SK-N-SH (cell line): Measurements from ENCODE around the gene RARA. TPM values are rescaled to one million over a fixed set of nuclear protein-coding genes. Genes with fewer than 3 reads are reported as not detected.

ENCODE experiments used
- CTCF ChIA-PET: fragments of 300-600, 350-600 bp; formaldehyde crosslinking; extraction: SDS; loops from one replicate; lab custom pipeline; 2021; lab: Yijun Ruan, JAX
- POLR2A ChIA-PET: fragments of 350-600 bp; sonication (Branson Sonifier 250); formaldehyde crosslinking; extraction: SDS; loops from one replicate; lab custom pipeline; 2020; ENCODE audit warnings: antibody characterized with exemption, inconsistent platforms; lab: Yijun Ruan, JAX
- DNase-seq: peaks from one replicate; pipeline ENCODE4 v3.0.0; 2012
- H2AFZ ChIP-seq: fragments of 200-600 bp; sonication (generic); 2 replicates; pipeline ENCODE4 v1.8.1; 2016; ENCODE audit warnings: antibody characterized with exemption, mild to moderate bottlenecking, low read depth
- H3F3A ChIP-seq: fragments of 200-600 bp; sonication (generic); replicated peaks from 2 replicates; pipeline ENCODE3; 2016; ENCODE audit warnings: antibody characterized with exemption, mild to moderate bottlenecking; ENCODE audit not compliant: insufficient read depth
- H3K27ac ChIP-seq, 2 experiments: fragments of 200-500 bp in 1 of 2; fragments of 200-600 bp in 1 of 2; sonication (Bioruptor generic) in 1 of 2; sonication (generic), shearing (Covaris generic) in 1 of 2; 2 replicates each; pipeline versions ENCODE4 v1.5.1 to v1.6.1; 2014 to 2016; ENCODE audit warnings: low read depth in 2 of 2, inconsistent platforms in 1 of 2, low read length in 1 of 2, mild to moderate bottlenecking in 1 of 2, mixed read lengths in 1 of 2
- H3K27me3 ChIP-seq: fragments of 200-600 bp; sonication (generic), shearing (Covaris generic); 2 replicates; pipeline ENCODE4 v1.6.1; 2016; ENCODE audit warnings: mixed run types; ENCODE audit not compliant: insufficient read depth
- H3K36me3 ChIP-seq, 2 experiments: fragments of 200-500 bp in 1 of 2; fragments of 200-600 bp in 1 of 2; sonication (Bioruptor generic) in 1 of 2; sonication (generic) in 1 of 2; replicated peaks in 1 of 2; 2 replicates each; pipeline versions ENCODE3 to v1.5.1; 2014 to 2016; ENCODE audit warnings: low read length in 1 of 2, mild to moderate bottlenecking in 1 of 2; ENCODE audit not compliant: insufficient read depth in 2 of 2, control insufficient read depth in 1 of 2
- H3K4me1 ChIP-seq, 2 experiments: fragments of 200-500 bp in 1 of 2; fragments of 200-600 bp in 1 of 2; sonication (Bioruptor generic) in 1 of 2; sonication (generic), shearing (Covaris generic) in 1 of 2; 2 replicates each; pipeline versions ENCODE4 v1.5.1 to v1.6.1; 2014 to 2016; ENCODE audit warnings: low read depth in 1 of 2, low read length in 1 of 2, mixed run types in 1 of 2; ENCODE audit not compliant: insufficient read depth in 2 of 2, control insufficient read depth in 1 of 2
- H3K4me2 ChIP-seq: fragments of 200-600 bp; sonication (generic), shearing (Covaris generic); 2 replicates; pipeline ENCODE4 v1.6.1; 2017; ENCODE audit warnings: mixed run types
- H3K4me3 ChIP-seq, 2 experiments: fragments of 200-500 bp in 1 of 2; fragments of 200-600 bp in 1 of 2; sonication (Bioruptor generic) in 1 of 2; sonication (generic), shearing (Covaris generic) in 1 of 2; 2 replicates each; pipeline versions ENCODE4 v1.5.1 to v1.8.1; 2014 to 2016; ENCODE audit warnings: low read depth in 2 of 2, inconsistent platforms in 1 of 2, low read length in 1 of 2, mild to moderate bottlenecking in 1 of 2, mixed read lengths in 1 of 2, moderate library complexity in 1 of 2
- H3K79me2 ChIP-seq: fragments of 200-600 bp; sonication (generic); 2 replicates; pipeline ENCODE4 v1.8.1; 2017; ENCODE audit warnings: mild to moderate bottlenecking; ENCODE audit not compliant: insufficient read depth
- H3K9ac ChIP-seq: fragments of 200-600 bp; sonication (generic); 2 replicates; pipeline ENCODE4 v1.6.1; 2017; ENCODE audit warnings: mixed run types
- H3K9me2 ChIP-seq: fragments of 200-600 bp; sonication (generic); 2 replicates; pipeline ENCODE4 v1.6.1; 2017; ENCODE audit warnings: mixed run types
- H3K9me3 ChIP-seq: fragments of 200-600 bp; sonication (generic); 2 replicates; pipeline ENCODE4 v1.6.1; 2017; ENCODE audit warnings: mixed run types, mild to moderate bottlenecking, moderate library complexity
- H4K20me1 ChIP-seq: fragments of 200-600 bp; sonication (generic); 2 replicates; pipeline ENCODE4 v1.6.1; 2017; ENCODE audit warnings: mild to moderate bottlenecking, mixed run types; ENCODE audit not compliant: insufficient read depth
- ELF1 ChIP-seq: IDR thresholded peaks from 2 replicates; pipeline ENCODE4 v1.4.0; 2012
- FOXJ3 ChIP-seq: sonication (generic); formaldehyde crosslinking; IDR thresholded peaks from 2 replicates; pipeline ENCODE4 v1.5.1; 2020; ENCODE audit warnings: mild to moderate bottlenecking, missing genetic modification reagents
- GABPA ChIP-seq: IDR thresholded peaks from 2 replicates; pipeline ENCODE4 v1.4.0; 2012; ENCODE audit warnings: low read depth, mild to moderate bottlenecking
- MEF2A ChIP-seq: IDR thresholded peaks from 2 replicates; pipeline ENCODE4 v1.4.0; 2012; ENCODE audit warnings: low read depth, borderline replicate concordance
- MXI1 ChIP-seq: IDR thresholded peaks from 2 replicates; pipeline ENCODE4 v1.6.1; 2012; ENCODE audit warnings: mild to moderate bottlenecking, low read depth, low read length, improper control_type of control experiment
- NFIC ChIP-seq: IDR thresholded peaks from 2 replicates; pipeline ENCODE4 v1.4.0; 2012; ENCODE audit warnings: borderline replicate concordance
- NRF1 ChIP-seq: IDR thresholded peaks from 2 replicates; pipeline ENCODE4 v1.6.1; 2012; ENCODE audit warnings: low read depth, mild to moderate bottlenecking, low read length
- POLR2AphosphoS5 ChIP-seq: IDR thresholded peaks from 2 replicates; pipeline ENCODE4 v1.6.1; 2012; ENCODE audit warnings: low read depth, low read length
- RCOR1 ChIP-seq: fragments of 150-350 bp; IDR thresholded peaks from 2 replicates; pipeline ENCODE4 v1.6.1; 2017; ENCODE audit warnings: antibody characterized with exemption, low read length
- SIN3A ChIP-seq: IDR thresholded peaks from 2 replicates; pipeline ENCODE4 v1.6.1; 2012; ENCODE audit warnings: low read depth, mild to moderate bottlenecking, low read length, moderate library complexity, borderline replicate concordance
- SMC3 ChIP-seq: IDR thresholded peaks from 2 replicates; pipeline ENCODE4 v1.6.1; 2012; ENCODE audit warnings: low read depth, low read length, improper control_type of control experiment
- TEAD4 ChIP-seq: IDR thresholded peaks from 2 replicates; pipeline ENCODE4 v1.4.0; 2012; ENCODE audit warnings: mild to moderate bottlenecking, borderline replicate concordance; ENCODE audit not compliant: insufficient read depth
- whole genome bisulfite sequencing: methylation state at CpG from one replicate; pipeline ENCODE4 v1.1.6; 2017; ENCODE audit warnings: low lambda C conversion rate; 5-methylcytosine and 5-hydroxymethylcytosine counted together
- polyA plus RNA-seq, 3 experiments: library from polyadenylated mRNA; depleted of rRNA; stranded (reverse); fragments of >200 nt; gene quantifications; 2 replicates each; pipeline ENCODE4 v1.2.3, GENCODE V29; 2012
- TF ChIP-seq, protein P1 (sequence below): IDR thresholded peaks from 2 replicates; pipeline ENCODE4 v1.4.0; 2012; ENCODE audit warnings: low read depth, borderline replicate concordance
- TF ChIP-seq, protein P2 (sequence below): IDR thresholded peaks from 2 replicates; pipeline ENCODE4; 2012
- TF ChIP-seq, protein P3 (sequence below): fragments of 200-600 bp; sonication (generic); IDR thresholded peaks from 2 replicates; pipeline ENCODE4 v1.6.1; 2017; ENCODE audit warnings: antibody characterized with exemption, mild to moderate bottlenecking, moderate library complexity
- TF ChIP-seq, protein P4 (sequence below): fragments of 150-350 bp; IDR thresholded peaks from 2 replicates; pipeline ENCODE4 v1.6.1; 2017; ENCODE audit warnings: antibody characterized with exemption, low read length, low read depth, borderline replicate concordance
- TF ChIP-seq, protein P5 (sequence below): IDR thresholded peaks from 2 replicates; pipeline ENCODE4 v1.4.0; 2012; ENCODE audit warnings: low read depth

Gene RARA
- polyA plus RNA-seq, 1 of the 3 experiments (the other 2 are of a cell fraction): 13.3 TPM

DNA sequence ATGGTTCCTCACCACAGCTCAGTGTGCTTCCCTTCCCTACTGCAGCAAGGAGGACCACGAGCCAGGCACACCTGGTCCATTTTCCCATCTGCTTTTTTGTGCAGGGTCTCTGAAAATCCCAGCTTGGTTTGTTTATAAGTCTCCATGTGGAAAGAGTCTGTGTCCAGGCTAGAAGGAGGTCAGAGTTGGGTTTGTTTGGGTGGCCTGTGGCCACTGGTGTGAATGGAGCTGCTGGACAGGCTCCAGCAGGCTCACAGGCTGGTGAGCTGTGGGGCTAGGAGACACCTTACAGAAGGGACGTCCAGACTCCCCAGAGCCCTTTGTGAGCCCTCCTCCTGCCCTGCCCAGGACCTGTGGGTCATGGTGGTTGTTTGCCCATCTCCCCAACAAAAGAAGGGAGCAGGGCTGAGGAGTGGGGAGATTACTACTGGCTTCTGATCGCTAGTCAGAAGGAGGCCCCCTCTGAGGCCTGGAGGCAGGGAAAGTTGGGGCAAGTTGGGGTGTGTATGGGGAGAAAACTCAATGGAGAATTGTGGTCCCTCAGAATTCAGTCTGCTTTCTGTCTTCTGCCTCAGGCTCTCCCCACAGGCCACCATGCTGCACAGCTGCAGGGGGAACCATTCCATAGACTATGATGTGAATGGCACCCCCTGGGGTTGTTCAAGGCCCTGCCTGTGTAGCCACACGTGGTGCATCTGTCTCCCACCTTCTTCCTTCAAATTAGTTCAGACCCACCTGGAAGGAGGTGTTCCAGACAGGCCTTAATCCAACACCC lies 4.1 kb downstream of the RARA start (continued):
- TF ChIP-seq, protein P1, sequence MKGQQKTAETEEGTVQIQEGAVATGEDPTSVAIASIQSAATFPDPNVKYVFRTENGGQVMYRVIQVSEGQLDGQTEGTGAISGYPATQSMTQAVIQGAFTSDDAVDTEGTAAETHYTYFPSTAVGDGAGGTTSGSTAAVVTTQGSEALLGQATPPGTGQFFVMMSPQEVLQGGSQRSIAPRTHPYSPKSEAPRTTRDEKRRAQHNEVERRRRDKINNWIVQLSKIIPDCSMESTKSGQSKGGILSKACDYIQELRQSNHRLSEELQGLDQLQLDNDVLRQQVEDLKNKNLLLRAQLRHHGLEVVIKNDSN: no peak
- TF ChIP-seq MEF2A (no peak), MXI1 (no peak), SIN3A (no peak)

DNA sequence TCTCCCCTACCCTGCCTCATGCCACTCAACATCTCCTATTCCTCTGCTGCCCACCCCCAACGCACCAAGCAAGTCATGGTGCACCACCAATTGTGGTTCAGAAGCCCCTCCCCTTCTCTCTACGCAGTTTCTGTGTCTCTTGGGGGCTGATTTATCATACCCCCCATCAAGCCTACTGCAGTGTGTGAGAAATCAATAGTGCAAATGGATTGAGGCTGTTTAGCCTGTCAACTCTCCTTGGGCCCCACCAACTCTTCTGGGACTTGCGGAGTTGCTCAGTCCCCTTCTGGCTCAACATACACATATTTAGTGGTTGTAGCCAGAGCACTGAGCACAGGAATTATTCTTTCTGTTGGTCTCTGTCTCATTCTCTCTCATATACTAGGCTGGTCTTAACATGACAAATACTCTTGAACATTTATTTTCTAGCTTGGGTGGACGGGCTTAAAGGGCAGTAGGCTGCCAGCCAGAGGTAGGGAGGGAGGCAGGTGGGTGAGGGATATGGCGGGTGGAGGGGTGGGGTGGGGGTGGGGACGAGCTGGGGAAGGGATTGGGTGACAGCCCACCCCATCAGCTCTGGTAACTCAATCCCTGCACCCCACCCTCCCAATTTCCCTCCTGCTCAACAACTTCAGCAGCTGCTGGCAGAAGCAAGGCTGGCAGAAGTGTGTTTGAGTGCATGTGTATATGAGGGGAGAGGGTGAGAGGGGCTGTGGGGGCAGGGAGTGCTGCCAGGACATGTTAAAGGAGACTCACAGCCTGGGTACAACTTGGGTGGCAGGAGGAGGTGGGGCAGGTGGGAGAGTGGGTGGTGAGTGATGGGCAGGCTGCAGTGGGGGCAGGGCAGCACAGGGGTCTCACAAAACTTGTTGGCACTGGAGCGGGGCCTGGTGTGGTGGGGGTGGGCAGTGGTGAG lies 4.9 kb downstream of the RARA start:
- no peaks in the 10 kb centered on the region for H3K9me3 ChIP-seq
- H3K9ac ChIP-seq: 0 out of 2 replicates have a peak overlapping the region, but pooled peaks have one; percentile 37
- WGBS: 42% methylated on average over 7 of the region's 7 CpGs
- peaks cover 58 to 86% of the 10 kb centered on the region in 2 experiments for H3K4me1 ChIP-seq
- POLR2A ChIA-PET: no interaction called here
- peaks cover 36% of the 10 kb centered on the region for H3K79me2 ChIP-seq
- no peaks in the 10 kb centered on the region for H3K9me2 ChIP-seq
- CTCF ChIA-PET: interaction anchor here (36.0 to 57.6 kb wide), 2 partner anchors 9 to 24 kb away, joined by 1706 read pairs; partner anchors contain the start of genes CDC6, GJD3 and RARA
- H4K20me1 ChIP-seq: no peaks in the 10 kb centered on the region
- no peaks in the 10 kb centered on the region for H3K27me3 ChIP-seq
- peak overlapping the region; percentile 81 for H3K4me2 ChIP-seq
- DNase-seq: no peak
- no peaks in the 10 kb centered on the region for H3K36me3 ChIP-seq
- TF ChIP-seq POLR2AphosphoS5 (no peak), ELF1 (no peak), FOXJ3 (CRISPR knock-in tag) (0 out of 2 replicates have a peak, but pooled peaks have one; percentile 25)
- peaks cover 50% of the 10 kb centered on the region for H3F3A ChIP-seq
- no peak overlapping the region for H3K4me3 ChIP-seq
- no peak overlapping the region for H2AFZ ChIP-seq
- H3K27ac ChIP-seq: peak overlapping the region; percentile 95 to 99

DNA sequence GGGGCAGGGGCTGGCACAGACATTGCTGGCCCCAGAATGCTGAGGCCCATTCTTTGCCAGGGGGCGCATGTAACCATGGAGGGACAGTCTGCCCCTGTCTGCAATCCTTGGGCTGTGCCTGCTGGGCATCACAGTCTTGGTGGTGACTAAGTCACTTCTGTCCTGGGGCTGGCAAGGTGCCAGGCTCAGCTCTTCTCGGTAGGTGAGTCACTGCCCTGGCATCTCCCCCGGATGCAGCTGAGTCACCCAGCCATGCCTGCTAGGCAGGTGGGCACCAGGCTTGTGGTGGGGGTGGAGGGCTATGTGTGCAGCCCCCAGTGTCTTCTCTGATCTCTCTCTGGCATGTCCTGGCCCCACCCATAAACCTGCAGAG lies 5.6 kb downstream of the RARA start:
- POLR2A ChIA-PET: no interaction called here
- no peak overlapping the region for H2AFZ ChIP-seq
- CTCF ChIA-PET: interaction anchor here (36.0 to 57.6 kb wide), 2 partner anchors 9 to 24 kb away, joined by 1706 read pairs; partner anchors contain the start of genes CDC6, GJD3 and RARA
- 0 out of 2 replicates have a peak overlapping the region, but pooled peaks have one; percentile 37 for H3K9ac ChIP-seq
- H3K4me1 ChIP-seq: peaks cover 58 to 91% of the 10 kb centered on the region in 2 experiments
- peaks cover 50% of the 10 kb centered on the region for H3F3A ChIP-seq
- H4K20me1 ChIP-seq: no peaks in the 10 kb centered on the region
- no peaks in the 10 kb centered on the region for H3K27me3 ChIP-seq
- no peaks in the 10 kb centered on the region for H3K36me3 ChIP-seq
- H3K4me2 ChIP-seq: peak overlapping the region; percentile 68
- H3K4me3 ChIP-seq: no peak overlapping the region
- peak overlapping the region; percentile 95 to 99 for H3K27ac ChIP-seq
- no peaks in the 10 kb centered on the region for H3K9me3 ChIP-seq
- H3K9me2 ChIP-seq: no peaks in the 10 kb centered on the region
- peaks cover 37% of the 10 kb centered on the region for H3K79me2 ChIP-seq
- 0% methylated on average over 1 of the region's 3 CpGs for WGBS
- peak; percentile 60 for DNase-seq
- TF ChIP-seq, protein P2, sequence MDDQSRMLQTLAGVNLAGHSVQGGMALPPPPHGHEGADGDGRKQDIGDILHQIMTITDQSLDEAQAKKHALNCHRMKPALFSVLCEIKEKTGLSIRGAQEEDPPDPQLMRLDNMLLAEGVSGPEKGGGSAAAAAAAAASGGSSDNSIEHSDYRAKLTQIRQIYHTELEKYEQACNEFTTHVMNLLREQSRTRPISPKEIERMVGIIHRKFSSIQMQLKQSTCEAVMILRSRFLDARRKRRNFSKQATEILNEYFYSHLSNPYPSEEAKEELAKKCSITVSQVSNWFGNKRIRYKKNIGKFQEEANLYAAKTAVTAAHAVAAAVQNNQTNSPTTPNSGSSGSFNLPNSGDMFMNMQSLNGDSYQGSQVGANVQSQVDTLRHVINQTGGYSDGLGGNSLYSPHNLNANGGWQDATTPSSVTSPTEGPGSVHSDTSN: peak; percentile 90
- TF ChIP-seq, protein P3, sequence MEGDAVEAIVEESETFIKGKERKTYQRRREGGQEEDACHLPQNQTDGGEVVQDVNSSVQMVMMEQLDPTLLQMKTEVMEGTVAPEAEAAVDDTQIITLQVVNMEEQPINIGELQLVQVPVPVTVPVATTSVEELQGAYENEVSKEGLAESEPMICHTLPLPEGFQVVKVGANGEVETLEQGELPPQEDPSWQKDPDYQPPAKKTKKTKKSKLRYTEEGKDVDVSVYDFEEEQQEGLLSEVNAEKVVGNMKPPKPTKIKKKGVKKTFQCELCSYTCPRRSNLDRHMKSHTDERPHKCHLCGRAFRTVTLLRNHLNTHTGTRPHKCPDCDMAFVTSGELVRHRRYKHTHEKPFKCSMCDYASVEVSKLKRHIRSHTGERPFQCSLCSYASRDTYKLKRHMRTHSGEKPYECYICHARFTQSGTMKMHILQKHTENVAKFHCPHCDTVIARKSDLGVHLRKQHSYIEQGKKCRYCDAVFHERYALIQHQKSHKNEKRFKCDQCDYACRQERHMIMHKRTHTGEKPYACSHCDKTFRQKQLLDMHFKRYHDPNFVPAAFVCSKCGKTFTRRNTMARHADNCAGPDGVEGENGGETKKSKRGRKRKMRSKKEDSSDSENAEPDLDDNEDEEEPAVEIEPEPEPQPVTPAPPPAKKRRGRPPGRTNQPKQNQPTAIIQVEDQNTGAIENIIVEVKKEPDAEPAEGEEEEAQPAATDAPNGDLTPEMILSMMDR: peak; percentile 28; the same call in 1 of the 2 replicates
- TF ChIP-seq TEAD4: peak; percentile 97
- TF ChIP-seq, protein P4, sequence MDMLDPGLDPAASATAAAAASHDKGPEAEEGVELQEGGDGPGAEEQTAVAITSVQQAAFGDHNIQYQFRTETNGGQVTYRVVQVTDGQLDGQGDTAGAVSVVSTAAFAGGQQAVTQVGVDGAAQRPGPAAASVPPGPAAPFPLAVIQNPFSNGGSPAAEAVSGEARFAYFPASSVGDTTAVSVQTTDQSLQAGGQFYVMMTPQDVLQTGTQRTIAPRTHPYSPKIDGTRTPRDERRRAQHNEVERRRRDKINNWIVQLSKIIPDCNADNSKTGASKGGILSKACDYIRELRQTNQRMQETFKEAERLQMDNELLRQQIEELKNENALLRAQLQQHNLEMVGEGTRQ: no peak
- TF ChIP-seq RCOR1: 0 out of 2 replicates have a peak, but pooled peaks have one; percentile 33
- no peak for TF ChIP-seq SMC3
- no peak; the same call in 1 of the 2 replicates for TF ChIP-seq GABPA
- peak; percentile 100 for TF ChIP-seq NFIC
- TF ChIP-seq, protein P5, sequence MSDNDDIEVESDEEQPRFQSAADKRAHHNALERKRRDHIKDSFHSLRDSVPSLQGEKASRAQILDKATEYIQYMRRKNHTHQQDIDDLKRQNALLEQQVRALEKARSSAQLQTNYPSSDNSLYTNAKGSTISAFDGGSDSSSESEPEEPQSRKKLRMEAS: peak; percentile 93
- no peak for TF ChIP-seq NRF1
